Upper lobe of left lung (tissue), 6 donors: ENCODE results near the gene LYPD6B. TPM values are rescaled to one million over a fixed set of nuclear protein-coding genes. Genes with fewer than 3 reads are reported as not detected.

Experiments used
- ATAC-seq, 2 donors: fragments of 200-7000 bp; cut with Tn5 transposase; one replicate each; pipeline ENCODE4 v1.9.1; 2022; ENCODE audit warnings: mild to moderate bottlenecking in 2 of 2, moderate library complexity in 2 of 2; ENCODE audit not compliant: low FRiP score in 2 of 2
- DNase-seq, 2 donors: peaks; one replicate each; pipeline ENCODE4 v3.0.0-alpha.2; 2019 to 2020
- H3K27ac ChIP-seq, 4 donors: fragments of 200-600 bp; sonication (generic); one replicate each; pipeline ENCODE4 v1.5.1; 2016 to 2019
- H3K27me3 ChIP-seq, 4 donors: fragments of 200-600 bp; sonication (generic); one replicate each; pipeline ENCODE4 v1.5.1; 2017 to 2019
- H3K36me3 ChIP-seq, 4 donors: fragments of 200-600 bp; sonication (generic); one replicate each; pipeline ENCODE4 v1.5.1; 2016 to 2019
- H3K4me1 ChIP-seq, 4 donors: fragments of 200-600 bp; sonication (generic); one replicate each; pipeline ENCODE4 v1.5.1; 2018 to 2019
- H3K4me3 ChIP-seq, 4 donors: fragments of 200-600 bp; sonication (generic); one replicate each; pipeline ENCODE4 v1.5.1; 2017 to 2019; ENCODE audit warnings: mild to moderate bottlenecking in 2 of 4, moderate library complexity in 1 of 4
- H3K9me3 ChIP-seq, 4 donors: fragments of 200-600 bp; sonication (generic); one replicate each; pipeline ENCODE4 v1.5.1; 2018 to 2019
- EP300 ChIP-seq, 4 donors: sonication (generic); formaldehyde crosslinking; IDR thresholded peaks; one replicate each; pipeline ENCODE4 v1.5.1; 2017; ENCODE audit warnings: antibody characterized with exemption in 4 of 4, control low read depth in 2 of 4
- POLR2A ChIP-seq, 4 donors: fragments of 450-650 bp; IDR thresholded peaks; one replicate each; pipeline ENCODE4 v1.5.1; 2016 to 2017; ENCODE audit warnings: antibody characterized with exemption in 4 of 4, mild to moderate bottlenecking in 2 of 4
- POLR2AphosphoS5 ChIP-seq, 2 donors: sonication (generic); formaldehyde crosslinking; IDR thresholded peaks; one replicate each; pipeline ENCODE4 v1.5.1; 2017; ENCODE audit warnings: antibody characterized with exemption in 2 of 2
- WGBS, 2 donors: methylation state at CpG; one replicate each; pipeline ENCODE4 v1.1.5; 2017 to 2018; 5-methylcytosine and 5-hydroxymethylcytosine counted together
- total RNA-seq, 6 donors: library from RNA; depleted of rRNA in 4 of 6; stranded (reverse); fragments of >200 nt in 4 of 6; gene quantifications; one replicate each; pipeline versions ENCODE4 v1.1.0 to v1.2.1, GENCODE V29; 2016 to 2021
- TF ChIP-seq, protein P1 (sequence below), 6 experiments: fragments of 450-650 bp in 4 of 6; fragments of 200-600 bp in 2 of 6; sonication (generic) in 2 of 6; IDR thresholded peaks; one replicate each; pipeline ENCODE4 v1.5.1; 2016 to 2019; ENCODE audit warnings: antibody characterized with exemption in 6 of 6
- donor health status: DM: no; HTN: no; CAD: no; lungs with moderate emphysema.
- donor health status: DM: no; HTN: yes; CAD: no; lungs with severe emphysema.

LYPD6B gene
- total RNA-seq, 6 donors from 2014 or later = 0.43 to 6.7 (median 1.1) TPM; not detected in 2

DNA sequence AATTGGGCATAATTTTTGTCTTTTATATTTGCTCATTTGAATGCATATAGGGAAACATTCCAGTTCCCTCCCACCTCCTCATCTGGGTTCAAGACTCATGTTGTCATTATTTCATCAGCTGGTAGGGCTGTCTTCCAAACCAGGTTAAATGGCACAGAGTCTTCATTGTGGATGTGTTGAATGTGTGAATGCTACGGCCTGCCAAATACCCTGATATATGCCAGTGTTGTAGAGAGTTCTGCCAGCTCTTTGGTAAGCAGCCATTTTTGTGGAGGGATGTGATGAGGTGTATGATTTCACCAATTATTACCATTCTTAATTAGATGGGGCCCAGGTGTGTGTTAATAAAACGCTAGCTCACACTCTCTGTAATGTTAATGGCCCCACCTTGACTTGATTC is 121.7 kb downstream of the LYPD6B start:
- Histone ChIP-seq H3K36me3 (no peaks in the 10 kb centered on the region), H3K4me1 (no peaks in the 10 kb centered on the region), H3K9me3 (no peaks in the 10 kb centered on the region), H3K4me3 (no peak overlapping the region), H3K27me3 (no peaks in the 10 kb centered on the region), H3K27ac (no peak overlapping the region)
- DNase-seq = no peak
- WGBS, 2 donors = 87 to 93% methylated on average over 2 of the region's 2 CpGs
- TF ChIP-seq, protein P1, sequence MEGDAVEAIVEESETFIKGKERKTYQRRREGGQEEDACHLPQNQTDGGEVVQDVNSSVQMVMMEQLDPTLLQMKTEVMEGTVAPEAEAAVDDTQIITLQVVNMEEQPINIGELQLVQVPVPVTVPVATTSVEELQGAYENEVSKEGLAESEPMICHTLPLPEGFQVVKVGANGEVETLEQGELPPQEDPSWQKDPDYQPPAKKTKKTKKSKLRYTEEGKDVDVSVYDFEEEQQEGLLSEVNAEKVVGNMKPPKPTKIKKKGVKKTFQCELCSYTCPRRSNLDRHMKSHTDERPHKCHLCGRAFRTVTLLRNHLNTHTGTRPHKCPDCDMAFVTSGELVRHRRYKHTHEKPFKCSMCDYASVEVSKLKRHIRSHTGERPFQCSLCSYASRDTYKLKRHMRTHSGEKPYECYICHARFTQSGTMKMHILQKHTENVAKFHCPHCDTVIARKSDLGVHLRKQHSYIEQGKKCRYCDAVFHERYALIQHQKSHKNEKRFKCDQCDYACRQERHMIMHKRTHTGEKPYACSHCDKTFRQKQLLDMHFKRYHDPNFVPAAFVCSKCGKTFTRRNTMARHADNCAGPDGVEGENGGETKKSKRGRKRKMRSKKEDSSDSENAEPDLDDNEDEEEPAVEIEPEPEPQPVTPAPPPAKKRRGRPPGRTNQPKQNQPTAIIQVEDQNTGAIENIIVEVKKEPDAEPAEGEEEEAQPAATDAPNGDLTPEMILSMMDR (IDR thresholded peaks at IDR 0.05) = no peak
- TF ChIP-seq EP300 (IDR thresholded peaks at IDR 0.05) (no peak), POLR2A (IDR thresholded peaks at IDR 0.05) (no peak), POLR2AphosphoS5 (IDR thresholded peaks at IDR 0.05) (no peak)
- no peak for ATAC-seq

DNA sequence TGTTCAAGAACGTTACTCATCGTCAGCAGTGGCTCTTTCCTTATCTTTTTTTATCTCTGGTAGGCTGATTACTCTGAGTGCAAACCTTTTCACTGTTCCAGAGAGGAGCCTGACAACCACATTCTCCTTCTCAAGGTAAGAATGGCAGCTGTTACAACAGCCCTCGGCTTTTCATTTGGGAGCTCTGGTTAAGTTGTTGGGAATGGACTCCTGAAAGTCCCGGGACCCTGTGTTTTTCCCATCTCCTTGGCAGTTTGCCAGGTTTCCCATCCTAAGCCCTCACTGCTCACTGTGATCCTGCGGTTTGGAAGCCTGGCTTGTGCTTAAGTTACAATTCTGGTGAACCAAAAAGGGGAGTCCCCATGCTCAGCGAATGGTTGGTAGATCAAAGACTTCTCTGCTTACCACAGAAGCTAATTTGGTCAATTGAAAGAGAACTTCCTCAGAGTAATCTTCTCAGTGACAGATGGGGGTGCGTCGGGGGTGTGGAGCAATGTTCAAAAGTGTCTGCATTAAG is 122.3 kb downstream of the LYPD6B start:
- DNase-seq = no peak
- H3K9me3 ChIP-seq = no peaks in the 10 kb centered on the region
- no peak overlapping the region for H3K27ac ChIP-seq
- H3K27me3 ChIP-seq = no peaks in the 10 kb centered on the region
- H3K4me1 ChIP-seq = no peaks in the 10 kb centered on the region
- no peak for ATAC-seq
- 54 to 61% methylated on average over 8 of the region's 8 CpGs for WGBS, 2 donors
- H3K36me3 ChIP-seq = no peaks in the 10 kb centered on the region
- H3K4me3 ChIP-seq = no peak overlapping the region
- TF ChIP-seq POLR2A (IDR thresholded peaks at IDR 0.05) (no peak), EP300 (IDR thresholded peaks at IDR 0.05) (no peak), POLR2AphosphoS5 (IDR thresholded peaks at IDR 0.05) (no peak)
- TF ChIP-seq, protein P1 (IDR thresholded peaks at IDR 0.05) = no peak

DNA sequence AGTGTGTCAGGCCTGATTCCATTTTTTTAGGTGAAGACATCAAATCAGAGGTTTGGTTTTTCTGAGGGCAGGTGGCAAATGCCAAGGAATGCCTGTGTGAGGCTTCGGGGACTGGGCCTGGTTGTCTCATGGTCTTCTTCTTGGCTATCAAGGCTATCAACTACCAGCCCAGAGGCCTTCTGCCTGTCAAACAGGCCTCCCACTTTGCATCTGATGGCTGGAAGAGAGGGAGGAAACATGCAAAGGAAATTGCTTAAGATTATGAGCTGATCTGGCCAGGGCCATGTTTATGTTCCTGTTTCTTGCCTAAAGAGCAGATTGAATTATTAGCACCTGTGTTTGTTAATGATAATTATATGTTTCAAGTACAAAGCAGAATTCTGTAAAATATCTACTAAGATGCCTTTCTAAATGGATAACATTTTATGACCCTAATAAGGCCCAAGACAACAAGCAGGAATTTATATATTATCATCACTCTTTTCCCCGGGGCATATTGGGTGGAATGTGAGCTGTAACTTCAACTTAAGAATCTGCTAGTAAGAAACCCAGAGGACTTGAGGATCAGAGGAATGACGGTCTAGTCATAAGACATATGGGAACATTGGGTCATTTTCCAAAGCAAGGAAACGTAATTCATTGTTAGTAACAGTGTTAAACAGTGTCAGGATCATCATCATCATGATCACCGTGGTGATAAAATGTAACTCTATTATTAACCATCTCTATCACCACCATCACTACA is 123.2 kb downstream of the LYPD6B start:
- Histone ChIP-seq H3K27me3 (no peaks in the 10 kb centered on the region), H3K27ac (no peak overlapping the region), H3K36me3 (no peaks in the 10 kb centered on the region), H3K4me1 (no peaks in the 10 kb centered on the region), H3K9me3 (no peaks in the 10 kb centered on the region), H3K4me3 (no peak overlapping the region)
- TF ChIP-seq POLR2AphosphoS5 (IDR thresholded peaks at IDR 0.05) = no peak
- TF ChIP-seq POLR2A (IDR thresholded peaks at IDR 0.05) = no peak
- TF ChIP-seq, protein P1 (IDR thresholded peaks at IDR 0.05) = no peak
- TF ChIP-seq EP300 (IDR thresholded peaks at IDR 0.05) = no peak
- no peak for DNase-seq
- WGBS, 2 donors = 69 to 72% methylated on average over 5 of the region's 5 CpGs
- ATAC-seq = no peak

DNA sequence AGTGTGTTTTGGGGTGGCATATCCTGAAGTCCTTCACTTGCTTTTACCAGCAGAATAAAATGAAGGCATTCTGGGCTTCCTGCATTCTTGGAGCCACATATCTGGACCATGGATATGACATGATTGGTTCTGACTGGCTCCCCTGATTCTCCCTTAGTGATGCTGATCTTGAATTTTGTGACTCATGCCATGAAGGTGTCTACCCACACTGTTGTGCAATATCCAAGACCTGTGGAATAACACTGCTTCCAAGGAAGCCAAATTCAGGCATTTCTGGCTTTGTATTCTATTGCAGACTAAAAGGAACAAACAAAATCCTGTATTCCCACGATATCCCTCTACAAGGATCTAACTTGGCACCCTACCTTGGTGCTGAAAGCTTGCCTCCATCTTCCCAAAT is 125.8 kb downstream of the LYPD6B start:
- no peaks in the 10 kb centered on the region for H3K36me3 ChIP-seq
- H3K27ac ChIP-seq = no peak overlapping the region
- WGBS, 2 donors = 89 to 92% methylated on average over 1 of the region's 1 CpG
- H3K4me3 ChIP-seq = no peak overlapping the region
- H3K27me3 ChIP-seq = no peaks in the 10 kb centered on the region
- no peak for DNase-seq
- no peaks in the 10 kb centered on the region for H3K9me3 ChIP-seq
- TF ChIP-seq EP300 (IDR thresholded peaks at IDR 0.05) (no peak), POLR2A (IDR thresholded peaks at IDR 0.05) (no peak)
- TF ChIP-seq, protein P1 (IDR thresholded peaks at IDR 0.05) = no peak
- ATAC-seq = no peak
- H3K4me1 ChIP-seq = no peaks in the 10 kb centered on the region

DNA sequence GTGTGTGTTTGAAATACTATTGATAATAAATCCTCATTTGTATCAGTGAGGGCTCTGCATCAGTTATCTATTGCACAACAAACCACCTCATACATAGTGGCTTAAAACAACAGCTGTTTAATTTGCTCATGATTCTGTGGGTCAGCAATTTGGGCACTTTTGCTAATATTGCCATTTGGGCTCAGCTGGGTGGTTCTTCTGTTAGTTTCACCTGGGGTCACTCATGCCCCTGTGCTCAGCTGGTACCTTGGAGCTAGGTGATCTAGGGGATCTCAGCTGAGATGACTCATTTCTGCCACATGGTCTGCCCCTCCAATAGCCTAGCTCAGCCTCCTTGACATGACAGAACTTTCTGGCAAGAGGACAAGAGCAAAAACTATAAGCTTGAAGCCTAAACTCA is 126.3 kb downstream of the LYPD6B start:
- no peak for ATAC-seq
- no peak for TF ChIP-seq POLR2A (IDR thresholded peaks at IDR 0.05)
- TF ChIP-seq, protein P1 (IDR thresholded peaks at IDR 0.05) = no peak
- TF ChIP-seq POLR2AphosphoS5 (IDR thresholded peaks at IDR 0.05) = no peak
- no peak for TF ChIP-seq EP300 (IDR thresholded peaks at IDR 0.05)

More for the DNA sequence above, 126.3 kb downstream of the LYPD6B start:
- Histone ChIP-seq H3K27me3 (no peaks in the 10 kb centered on the region), H3K4me1 (no peaks in the 10 kb centered on the region), H3K36me3 (no peaks in the 10 kb centered on the region), H3K9me3 (no peaks in the 10 kb centered on the region), H3K4me3 (no peak overlapping the region), H3K27ac (no peak overlapping the region)
- DNase-seq = no peak
